Mesenchymal stem cell (in vitro differentiated cells and primary cell): ENCODE data around the gene PFDN5. TPM values are rescaled to one million over a fixed set of nuclear protein-coding genes. Genes with fewer than 3 reads are reported as not detected.

Source experiments
- DNase-seq: peaks from one replicate; pipeline ENCODE4 v3.0.0-alpha.2; 2013
- H2AFZ ChIP-seq: one replicate; pipeline ENCODE4 v1.6.1; 2013; ENCODE audit warnings: low read depth, mild to moderate bottlenecking, control low read depth, inconsistent platforms, low read length, moderate library complexity
- H2AK5ac ChIP-seq: 2 replicates; pipeline ENCODE4 v1.6.1; 2013; ENCODE audit warnings: low read length, moderate library complexity, mild to moderate bottlenecking, inconsistent platforms; ENCODE audit not compliant: severe bottlenecking
- H2BK120ac ChIP-seq: one replicate; pipeline ENCODE4 v1.6.1; 2013; ENCODE audit warnings: low read depth, mild to moderate bottlenecking, inconsistent platforms, low read length, moderate library complexity
- H2BK12ac ChIP-seq, 2 experiments: one replicate each; pipeline ENCODE4 v1.6.1; 2013; ENCODE audit warnings: inconsistent platforms in 2 of 2, low read length in 2 of 2, mild to moderate bottlenecking in 2 of 2, moderate library complexity in 2 of 2, control low read depth in 1 of 2
- H2BK15ac ChIP-seq: one replicate; pipeline ENCODE4 v1.6.1; 2013; ENCODE audit warnings: mild to moderate bottlenecking, low read depth, inconsistent platforms; ENCODE audit not compliant: poor library complexity, severe bottlenecking
- H2BK5ac ChIP-seq: 2 replicates; pipeline ENCODE4 v1.6.1; 2013; ENCODE audit warnings: low read depth, mild to moderate bottlenecking, low read length, control low read depth, inconsistent platforms; ENCODE audit not compliant: poor library complexity, severe bottlenecking
- H3K14ac ChIP-seq, 2 experiments: one replicate each; pipeline ENCODE4 v1.6.1; 2013; ENCODE audit warnings: inconsistent platforms in 2 of 2, low read length in 2 of 2, control low read depth in 1 of 2, mild to moderate bottlenecking in 1 of 2, moderate library complexity in 1 of 2
- H3K18ac ChIP-seq, 2 experiments: one replicate each; pipeline ENCODE4 v1.6.1; 2013; ENCODE audit warnings: inconsistent platforms in 2 of 2, low read length in 2 of 2, control low read depth in 1 of 2, low read depth in 1 of 2, mild to moderate bottlenecking in 1 of 2
- H3K23ac ChIP-seq, 2 experiments: one replicate each; pipeline ENCODE4 v1.6.1; 2013; ENCODE audit warnings: inconsistent platforms in 2 of 2, low read length in 2 of 2, mild to moderate bottlenecking in 2 of 2, moderate library complexity in 2 of 2, control low read depth in 1 of 2
- H3K27ac ChIP-seq: 2 replicates; pipeline ENCODE4 v1.5.1; 2013; ENCODE audit warnings: mild to moderate bottlenecking, moderate library complexity, low read length, control low read depth, inconsistent platforms; ENCODE audit not compliant: poor library complexity, severe bottlenecking
- H3K27me3 ChIP-seq, 2 experiments: 2 replicates each; pipeline versions ENCODE4 v1.6.1 to v1.7.0; 2013; ENCODE audit warnings: low read length in 2 of 2, mild to moderate bottlenecking in 2 of 2, moderate library complexity in 2 of 2, control low read depth in 1 of 2, inconsistent platforms in 1 of 2; ENCODE audit not compliant: control insufficient read depth in 1 of 2, insufficient read depth in 1 of 2
- H3K36me3 ChIP-seq, 2 experiments: 2 replicates each; pipeline versions ENCODE4 v1.6.1 to v1.7.0; 2013; ENCODE audit warnings: low read length in 2 of 2, control low read depth in 1 of 2, inconsistent platforms in 1 of 2, low read depth in 1 of 2, mild to moderate bottlenecking in 1 of 2; ENCODE audit not compliant: insufficient read depth in 2 of 2, control insufficient read depth in 1 of 2
- H3K4ac ChIP-seq, 2 experiments: one replicate each; pipeline ENCODE4 v1.6.1; 2013; ENCODE audit warnings: inconsistent platforms in 2 of 2, low read length in 2 of 2, mild to moderate bottlenecking in 2 of 2, moderate library complexity in 2 of 2, control low read depth in 1 of 2, low read depth in 1 of 2
- H3K4me1 ChIP-seq: 2 replicates; pipeline ENCODE4 v1.6.1; 2013; ENCODE audit warnings: low read depth, low read length, control low read depth; ENCODE audit not compliant: control insufficient read depth, insufficient read depth
- H3K4me2 ChIP-seq: 2 replicates; pipeline ENCODE4 v1.6.1; 2013; ENCODE audit warnings: low read length, mild to moderate bottlenecking, inconsistent platforms; ENCODE audit not compliant: poor library complexity, severe bottlenecking
- H3K4me3 ChIP-seq, 2 experiments: 2 replicates each; pipeline versions ENCODE4 v1.5.1 to v1.7.0; 2013; ENCODE audit warnings: low read length in 2 of 2, mild to moderate bottlenecking in 2 of 2, control low read depth in 1 of 2, low read depth in 1 of 2; ENCODE audit not compliant: insufficient read depth in 1 of 2
- H3K79me1 ChIP-seq: replicated peaks from 2 replicates; pipeline ENCODE4 v1.6.1; 2013; ENCODE audit warnings: mild to moderate bottlenecking, control low read depth, low read length, inconsistent platforms; ENCODE audit not compliant: poor library complexity, severe bottlenecking
- H3K9ac ChIP-seq: 2 replicates; pipeline ENCODE4 v1.7.0; 2013; ENCODE audit warnings: mild to moderate bottlenecking, low read length, moderate library complexity
- H3K9me3 ChIP-seq: 2 replicates; pipeline ENCODE4 v1.7.0; 2013; ENCODE audit warnings: mild to moderate bottlenecking, low read length; ENCODE audit not compliant: control insufficient read depth
- H4K8ac ChIP-seq: one replicate; pipeline ENCODE4 v1.6.1; 2013; ENCODE audit warnings: inconsistent platforms, mild to moderate bottlenecking, low read length, moderate library complexity
- H4K91ac ChIP-seq: one replicate; pipeline ENCODE4 v1.6.1; 2013; ENCODE audit warnings: mild to moderate bottlenecking, low read length, inconsistent platforms
- WGBS: methylation state at CpG from one replicate; pipeline ENCODE4 v1.1.7; 2013; ENCODE audit warnings: mixed read lengths; 5-methylcytosine and 5-hydroxymethylcytosine counted together
- polyA plus RNA-seq, 2 experiments: library from polyadenylated mRNA; stranded (reverse); fragments of 200-250 nt; gene quantifications; one replicate each; pipeline ENCODE4 v1.2.3, GENCODE V29; 2013

The PFDN5 gene
- polyA plus RNA-seq (2013, experiment 1 of 2): 447 TPM
- 458 TPM for polyA plus RNA-seq (2013, experiment 2 of 2)

- H3K4me2 ChIP-seq: peak within 1 kb of the TSS; percentile 72
- H2BK12ac ChIP-seq: peak within 1 kb of the TSS; percentile 8 to 65
- no peak within 1 kb of the TSS for H2AK5ac ChIP-seq
- no peak within 1 kb of the TSS for H2BK120ac ChIP-seq
- no peaks in the 10 kb centered on the region for H3K9me3 ChIP-seq
- H2BK15ac ChIP-seq: peak within 1 kb of the TSS; percentile 77
- peak within 1 kb of the TSS; percentile 55 for H4K91ac ChIP-seq
- H3K23ac ChIP-seq: peak within 1 kb of the TSS in 1 of 2 experiments; percentile 98
- no peaks in the 10 kb centered on the region for H3K79me1 ChIP-seq
- H3K27me3 ChIP-seq: no peaks in the 10 kb centered on the region
- peaks cover 19 to 41% of the 10 kb centered on the region in 2 experiments for H3K36me3 ChIP-seq
- H3K27ac ChIP-seq: peak within 1 kb of the TSS; percentile 76
- WGBS: under 1% methylated on average over 36 of the region's 42 CpGs
- peaks cover 14% of the 10 kb centered on the region for H3K4me1 ChIP-seq
- H3K18ac ChIP-seq: peak within 1 kb of the TSS; percentile 90 to 92
- peak within 1 kb of the TSS in 1 of 2 experiments; percentile 93 for H3K14ac ChIP-seq
- DNase-seq: peak; percentile 93
- peak within 1 kb of the TSS; percentile 86 to 99 for H3K4me3 ChIP-seq
- no peak within 1 kb of the TSS for H2BK5ac ChIP-seq
- H3K9ac ChIP-seq: peak within 1 kb of the TSS; percentile 98
- peak within 1 kb of the TSS; percentile 61 to 81 for H3K4ac ChIP-seq
- peak within 1 kb of the TSS; percentile 93 for H2AFZ ChIP-seq
- H4K8ac ChIP-seq: peak within 1 kb of the TSS; percentile 97
Observed at GRCh38 chr12:53295070-53295890, at the start of gene PFDN5. TSS of gene PFDN5 (plus strand) at chr12:53295542. CDS start at chr12:53295568, 26 bp downstream.

GRCh38 chr12:53251477-53252348, 43.6 kb upstream of the PFDN5 start:
- Histone ChIP-seq H3K36me3 (peaks cover 19 to 26% of the 10 kb centered on the region in 2 experiments), H2BK12ac (peak overlapping the region in 1 of 2 experiments; percentile 45), H3K4me1 (peaks cover 17% of the 10 kb centered on the region), H2AFZ (peak overlapping the region; percentile 90), H3K79me1 (peaks cover 22% of the 10 kb centered on the region), H3K18ac (peak overlapping the region; percentile 94 to 98), H2BK5ac (peak overlapping the region; percentile 59), H3K23ac (peak overlapping the region in 1 of 2 experiments; percentile 46), H2AK5ac (no peak overlapping the region), H4K91ac (peak overlapping the region; percentile 93), H3K27me3 (no peaks in the 10 kb centered on the region), H3K14ac (peak overlapping the region in 1 of 2 experiments; percentile 68), H3K4me3 (peak overlapping the region; percentile 96 to 98), H2BK15ac (peak overlapping the region; percentile 79), H2BK120ac (peak overlapping the region; percentile 73), H3K9ac (peak overlapping the region; percentile 95), H3K4me2 (peak overlapping the region; percentile 83), H4K8ac (peak overlapping the region; percentile 98), H3K4ac (peak overlapping the region; percentile 67 to 88), H3K27ac (peak overlapping the region; percentile 67), H3K9me3 (no peaks in the 10 kb centered on the region)
- peak; percentile 73 for DNase-seq
- 1% methylated on average over 30 of the region's 51 CpGs for WGBS

GRCh38 chr12:53252349-53252916, 42.9 kb upstream of the PFDN5 start:
- peaks cover 22% of the 10 kb centered on the region for H3K79me1 ChIP-seq
- H3K18ac ChIP-seq: peak overlapping the region; percentile 94 to 98
- H3K27me3 ChIP-seq: no peaks in the 10 kb centered on the region
- peak overlapping the region in 1 of 2 experiments; percentile 68 for H3K14ac ChIP-seq
- peak overlapping the region; percentile 96 to 98 for H3K4me3 ChIP-seq
- no peak overlapping the region for H2BK12ac ChIP-seq
- peak overlapping the region; percentile 98 for H4K8ac ChIP-seq
- H2AFZ ChIP-seq: peak overlapping the region; percentile 90
- H3K36me3 ChIP-seq: peaks cover 19 to 26% of the 10 kb centered on the region in 2 experiments
- H3K4me1 ChIP-seq: peaks cover 17% of the 10 kb centered on the region
- H3K4ac ChIP-seq: peak overlapping the region; percentile 67 to 88
- peak overlapping the region; percentile 67 for H3K27ac ChIP-seq
- H2BK5ac ChIP-seq: peak overlapping the region; percentile 59
- peak overlapping the region; percentile 19 for H2BK15ac ChIP-seq
- H3K23ac ChIP-seq: no peak overlapping the region
- peak overlapping the region; percentile 50 for H3K4me2 ChIP-seq
- peak overlapping the region; percentile 95 for H3K9ac ChIP-seq
- WGBS: 21% methylated on average over 13 of the region's 19 CpGs
- peak overlapping the region; percentile 93 for H4K91ac ChIP-seq
- H2BK120ac ChIP-seq: peak overlapping the region; percentile 73
- DNase-seq: no peak
- H2AK5ac ChIP-seq: no peak overlapping the region
- no peaks in the 10 kb centered on the region for H3K9me3 ChIP-seq
